ENCODE measurements around the gene SELENOO.

Gene SELENOO

GRCh38 chr22:50171965-50172421 is 28.8 kb upstream of the SELENOO start:
- DNase-seq (ENCODE audit: low spot score): no peak

- no peak for DNase-seq (ENCODE audit: low spot score)
These were observed 27.4 kb upstream of the SELENOO start for GRCh38 chr22:50173311-50173982.

GRCh38 chr22:50173983-50174355 is 26.8 kb upstream of the SELENOO start:
- DNase-seq (ENCODE audit: low spot score): no peak

- no peak for DNase-seq (ENCODE audit: low spot score)
These were observed 26.2 kb upstream of the SELENOO start for GRCh38 chr22:50174382-50175190.

DNA sequence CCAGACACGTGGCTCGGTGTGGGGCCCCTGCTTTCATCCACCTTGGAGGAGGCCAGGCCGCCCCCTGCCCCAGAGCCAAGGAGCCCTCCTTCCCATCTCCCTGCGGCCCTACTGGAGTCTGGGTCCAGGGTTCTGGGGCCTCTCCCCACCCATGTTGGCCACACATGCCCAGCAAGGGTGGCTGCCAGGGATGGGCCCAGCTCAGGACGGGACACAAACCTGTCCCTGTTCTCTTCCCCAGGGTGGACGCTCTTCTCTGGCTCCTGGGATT is 25.7 kb upstream of the SELENOO start:
- DNase-seq (ENCODE audit: low spot score): no peak

DNA sequence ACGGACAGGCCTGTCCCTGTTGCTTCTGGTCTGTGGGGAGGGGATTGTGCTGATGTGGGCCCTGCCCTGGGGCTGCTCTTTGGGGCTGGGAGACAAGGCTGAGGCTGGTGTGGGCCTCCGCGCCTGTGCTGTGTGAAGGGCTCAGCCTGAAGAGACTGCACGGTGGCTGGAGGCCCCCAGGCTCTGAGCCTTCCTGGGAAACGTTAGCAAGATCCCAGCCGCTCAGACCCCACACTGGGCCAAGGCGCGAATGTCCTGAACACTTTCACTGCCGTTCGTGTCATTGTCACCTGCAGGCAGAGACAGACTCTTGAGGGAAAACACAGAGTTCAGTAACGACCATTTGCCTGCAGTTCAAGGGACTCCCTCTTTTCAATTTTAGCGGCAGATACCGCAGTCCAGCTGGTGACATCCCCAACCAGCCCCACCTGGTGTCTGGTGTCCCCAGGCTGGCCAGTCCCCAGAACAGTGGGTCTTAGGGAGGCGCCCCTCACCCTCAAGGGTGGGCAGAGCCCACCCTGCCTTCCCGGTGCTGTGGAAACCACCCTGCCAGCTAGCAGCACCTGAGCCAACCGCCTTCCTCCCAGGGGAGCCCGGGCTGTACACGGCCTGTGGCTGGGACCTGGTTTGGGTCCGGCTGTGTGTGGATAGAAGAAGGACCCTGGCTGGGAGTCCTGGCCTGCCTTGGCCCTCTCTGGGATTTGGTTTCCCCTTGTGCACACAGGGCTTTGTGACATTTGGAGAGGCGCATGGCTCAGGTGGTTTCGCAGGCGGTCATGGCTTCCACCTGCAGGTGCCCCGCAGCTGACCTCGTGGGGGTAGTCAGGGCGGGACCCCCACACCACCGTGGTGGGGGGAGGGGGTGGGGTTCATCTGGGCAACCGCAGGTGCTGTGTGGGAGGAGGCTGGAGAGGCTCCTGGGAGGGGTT is 24.6 kb upstream of the SELENOO start:
- DNase-seq (ENCODE audit: low spot score): no peak

- no peak for DNase-seq (ENCODE audit: low spot score)
These were observed 23.8 kb upstream of the SELENOO start for GRCh38 chr22:50176850-50177536.

- no peak for DNase-seq (ENCODE audit: low spot score)
These were observed 23.0 kb upstream of the SELENOO start for GRCh38 chr22:50177537-50178470.

DNA sequence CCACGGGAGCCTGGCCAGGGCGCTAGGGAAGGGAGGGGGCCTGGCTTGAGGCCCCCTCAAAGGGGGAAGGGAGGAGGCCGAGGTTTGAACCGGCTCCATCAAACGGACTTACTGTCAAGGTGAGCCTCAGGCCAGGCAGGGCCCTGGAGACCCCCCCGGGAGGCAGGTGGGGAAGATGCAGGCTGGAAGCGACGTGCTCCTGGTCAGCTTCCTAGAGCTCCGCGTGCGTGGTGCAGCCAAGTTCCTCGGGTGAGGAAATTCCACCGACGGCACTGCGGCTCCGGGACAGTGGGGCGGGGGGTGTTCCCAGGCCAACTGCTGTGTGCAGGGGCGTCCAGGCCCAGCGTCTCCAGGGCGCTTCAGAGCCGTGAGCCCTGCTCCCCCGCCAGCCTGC is 22.3 kb upstream of the SELENOO start:
- no peak for DNase-seq (ENCODE audit: low spot score)

DNA sequence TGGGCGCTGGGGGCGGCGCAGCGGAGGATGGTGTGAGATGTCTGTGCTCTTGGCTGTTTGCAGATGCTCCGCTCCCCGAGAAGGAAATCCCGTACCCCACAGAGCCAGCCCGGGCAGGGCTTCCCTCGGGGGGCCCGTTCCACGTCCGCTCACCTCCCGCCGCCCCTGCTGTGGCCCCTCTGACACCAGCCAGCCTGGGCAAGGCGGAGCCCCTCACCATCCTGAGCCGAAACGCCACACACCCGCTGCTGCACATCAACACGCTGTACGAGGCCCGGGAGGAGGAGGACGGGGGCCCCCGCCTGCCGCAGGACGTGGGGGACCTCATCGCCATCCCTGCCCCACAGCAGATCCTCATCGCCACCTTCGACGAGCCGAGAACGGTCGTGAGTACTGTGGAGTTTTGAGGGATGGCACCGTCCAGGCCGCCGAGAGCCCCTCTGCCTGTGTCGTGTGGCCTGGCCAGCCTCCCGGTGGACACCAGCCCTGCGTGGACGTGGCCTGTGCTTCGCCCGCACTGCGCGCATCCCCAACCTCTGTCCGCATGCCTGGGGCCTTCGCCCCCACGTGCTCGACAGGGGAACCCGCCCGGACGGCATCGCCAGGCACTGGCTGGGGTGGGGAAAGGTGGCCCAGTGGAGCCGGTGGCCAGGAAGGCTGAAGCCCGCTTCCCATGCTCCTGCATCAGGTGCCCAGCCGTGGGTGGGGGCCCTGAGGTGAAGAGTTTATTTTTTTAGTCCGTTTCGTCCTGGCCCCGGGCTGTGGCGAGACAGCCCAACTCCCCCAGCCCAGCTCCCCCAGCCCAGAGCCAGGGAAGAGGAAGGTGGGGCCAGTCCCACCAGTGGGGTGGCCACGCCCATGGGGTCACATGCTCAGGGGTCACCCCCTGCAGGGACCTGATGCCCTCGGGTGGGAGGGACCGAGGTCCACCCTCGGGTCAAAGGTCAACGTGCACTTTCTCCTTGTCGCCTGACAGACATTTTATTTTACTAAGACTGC is 21.6 kb upstream of the SELENOO start:
- DNase-seq (ENCODE audit: low spot score): no peak

- DNase-seq (ENCODE audit: low spot score): no peak
These were observed 20.7 kb upstream of the SELENOO start for GRCh38 chr22:50179937-50180726.

DNA sequence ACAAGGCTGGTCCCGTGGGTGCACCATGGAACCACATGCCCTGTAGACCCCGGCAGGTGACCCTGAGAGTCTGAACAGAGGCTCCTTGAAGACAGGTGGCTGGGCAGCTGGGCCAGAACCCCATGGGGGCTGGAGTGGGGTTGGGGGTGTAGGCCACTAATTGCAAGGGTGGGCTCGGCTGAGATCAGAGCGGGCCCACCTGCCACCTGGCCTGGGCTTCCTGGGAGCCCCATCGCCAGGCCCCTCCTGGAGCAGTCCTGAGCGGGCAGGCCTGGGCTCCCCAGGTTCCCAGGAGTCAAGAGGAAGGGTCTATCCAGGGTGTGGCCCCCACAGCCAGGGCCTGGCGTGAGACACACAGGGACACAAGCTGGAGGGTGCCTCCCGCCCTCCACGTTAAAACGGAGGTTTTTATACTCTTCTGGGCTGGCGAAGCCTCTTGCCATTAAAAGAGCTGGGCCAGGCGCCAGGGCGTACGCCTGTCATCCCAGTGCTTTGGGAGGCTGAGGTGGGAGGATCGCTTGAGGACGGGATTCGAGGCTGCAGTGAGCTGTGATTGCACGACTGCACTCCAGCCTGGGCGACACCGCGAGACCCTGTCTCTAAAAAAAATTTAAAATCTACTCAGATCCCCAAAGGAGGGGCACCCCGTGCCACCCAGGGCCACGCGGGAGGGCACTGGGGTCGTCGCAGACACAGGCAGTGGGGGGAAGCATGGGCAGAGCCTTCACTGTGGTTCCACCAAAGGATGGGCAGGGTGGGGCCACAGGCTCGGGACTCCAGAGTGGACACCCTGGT is 19.9 kb upstream of the SELENOO start:
- no peak for DNase-seq (ENCODE audit: low spot score)

- no peak for DNase-seq (ENCODE audit: low spot score)
These were observed 18.4 kb upstream of the SELENOO start for GRCh38 chr22:50182176-50183081.

GRCh38 chr22:50183141-50183971 is 17.5 kb upstream of the SELENOO start:
- no peak for DNase-seq (ENCODE audit: low spot score)

- DNase-seq (ENCODE audit: low spot score): no peak
These were observed 16.6 kb upstream of the SELENOO start for GRCh38 chr22:50184004-50184901.

All from hematopoietic multipotent progenitor cell treated with erythropoietin and hydrocortisone succinate and interleukin-3 and kit ligand, for 17 days (in vitro differentiated cells).